GM23338 (cell line): ENCODE data around the gene ZNF557. TPM values are rescaled to one million over a fixed set of nuclear protein-coding genes. Genes with fewer than 3 reads are reported as not detected.

Source experiments
- ATAC-seq: fragments of 200-7000 bp; cut with Tn5 transposase; 3 replicates; pipeline ENCODE4 v1.9.1; 2020
- DNase-seq: peaks from one replicate; pipeline ENCODE4 v3.0.0-alpha.2; 2015; ENCODE audit warnings: low spot score
- H2AFZ ChIP-seq: fragments of 200-600 bp; sonication (generic); 2 replicates; pipeline ENCODE4 v1.8.0; 2016; ENCODE audit warnings: antibody characterized with exemption, mild to moderate bottlenecking, moderate library complexity
- H3F3A ChIP-seq: fragments of 200-600 bp; sonication (generic); replicated peaks from 2 replicates; pipeline ENCODE4 v1.8.0; 2017; ENCODE audit warnings: antibody characterized with exemption, mixed run types, low read depth
- H3K27ac ChIP-seq: fragments of 200-600 bp; sonication (generic); 2 replicates; pipeline ENCODE4 v1.6.1; 2016; ENCODE audit warnings: low read depth
- H3K27me3 ChIP-seq: fragments of 200-600 bp; sonication (generic); 2 replicates; pipeline ENCODE4 v1.8.0; 2016; ENCODE audit warnings: mild to moderate bottlenecking, mixed run types, moderate library complexity; ENCODE audit not compliant: insufficient read depth
- H3K36me3 ChIP-seq: fragments of 200-600 bp; sonication (generic); 2 replicates; pipeline ENCODE4 v1.8.0; 2016; ENCODE audit warnings: mild to moderate bottlenecking; ENCODE audit not compliant: insufficient read depth
- H3K4me1 ChIP-seq: fragments of 200-600 bp; sonication (generic); 2 replicates; pipeline ENCODE4 v1.8.0; 2016; ENCODE audit warnings: mild to moderate bottlenecking, moderate library complexity; ENCODE audit not compliant: insufficient read depth
- H3K4me2 ChIP-seq: fragments of 200-600 bp; sonication (generic); 2 replicates; pipeline ENCODE4 v1.7.1; 2017; ENCODE audit warnings: mixed run types
- H3K4me3 ChIP-seq: fragments of 200-600 bp; sonication (generic); 2 replicates; pipeline ENCODE4 v1.6.1; 2016; ENCODE audit warnings: mixed run types
- H3K79me2 ChIP-seq: fragments of 200-600 bp; sonication (generic); replicated peaks from 2 replicates; pipeline ENCODE4 v1.8.0; 2017; ENCODE audit warnings: mild to moderate bottlenecking; ENCODE audit not compliant: insufficient read depth
- H3K9me2 ChIP-seq: fragments of 200-600 bp; sonication (generic); 2 replicates; pipeline ENCODE4 v1.8.0; 2017; ENCODE audit not compliant: insufficient read depth
- H4K20me1 ChIP-seq: fragments of 200-600 bp; sonication (generic); replicated peaks from 2 replicates; pipeline ENCODE4 v1.8.0; 2017; ENCODE audit warnings: mild to moderate bottlenecking; ENCODE audit not compliant: insufficient read depth
- H3K27ac Mint-ChIP-seq: 2 replicates; pipeline ENCODE4 v1.8.0; 2020; ENCODE audit warnings: inconsistent platforms, mild to moderate bottlenecking, moderate library complexity, mixed read lengths
- H3K27me3 Mint-ChIP-seq: 3 replicates; pipeline ENCODE4 v1.8.0; 2022; ENCODE audit warnings: low read depth, mild to moderate bottlenecking, moderate library complexity, mixed read lengths, inconsistent platforms; ENCODE audit not compliant: insufficient read depth, poor library complexity
- H3K36me3 Mint-ChIP-seq: 3 replicates; pipeline ENCODE4 v1.8.0; 2021; ENCODE audit warnings: low read depth, mild to moderate bottlenecking, inconsistent platforms, moderate library complexity, mixed read lengths
- H3K4me1 Mint-ChIP-seq: 3 replicates; pipeline ENCODE4 v1.8.0; 2020; ENCODE audit warnings: mild to moderate bottlenecking, inconsistent platforms, mixed read lengths
- H3K4me3 Mint-ChIP-seq: 3 replicates; pipeline ENCODE4 v1.8.0; 2021; ENCODE audit warnings: moderate library complexity, mild to moderate bottlenecking, inconsistent platforms, mixed read lengths
- H3K9me3 Mint-ChIP-seq: 3 replicates; pipeline ENCODE4 v1.8.0; 2020; ENCODE audit warnings: moderate library complexity, mild to moderate bottlenecking, inconsistent platforms, mixed read lengths
- CREB1 ChIP-seq: fragments of 250-450 bp; sonication (Bioruptor Pico); IDR thresholded peaks from 2 replicates; pipeline ENCODE4 v1.5.0; 2020; ENCODE audit warnings: low read depth, mild to moderate bottlenecking, moderate library complexity
- EZH2 ChIP-seq: fragments of 200-600 bp; sonication (generic); IDR thresholded peaks from one replicate; pipeline ENCODE4 v1.8.0; 2017; ENCODE audit warnings: antibody characterized with exemption, mild to moderate bottlenecking, low read depth; ENCODE audit not compliant: unreplicated experiment
- EZH2phosphoT487 ChIP-seq: fragments of 200-600 bp; sonication (generic); IDR thresholded peaks from one replicate; pipeline ENCODE4 v1.8.1; 2018; ENCODE audit warnings: antibody characterized with exemption; ENCODE audit not compliant: unreplicated experiment
- JUNB ChIP-seq: IDR thresholded peaks from one replicate; pipeline ENCODE4 v1.6.1; 2016; ENCODE audit warnings: antibody characterized with exemption; ENCODE audit not compliant: unreplicated experiment
- NANOG ChIP-seq: IDR thresholded peaks from 2 replicates; pipeline ENCODE4 v1.6.1; 2016; ENCODE audit warnings: antibody characterized with exemption, borderline replicate concordance
- POLR2AphosphoS5 ChIP-seq: IDR thresholded peaks from 2 replicates; pipeline ENCODE4 v1.6.1; 2016; ENCODE audit warnings: antibody characterized with exemption, low read depth
- STAT1 ChIP-seq: IDR thresholded peaks from one replicate; pipeline ENCODE4 v1.6.1; 2016; ENCODE audit warnings: antibody characterized with exemption; ENCODE audit not compliant: unreplicated experiment
- ZNF114 ChIP-seq: fragments of 250-450 bp; sonication (Bioruptor Pico); IDR thresholded peaks from 2 replicates; pipeline ENCODE4 v1.5.0; 2020; ENCODE audit warnings: mild to moderate bottlenecking, moderate library complexity
- ZNF331 ChIP-seq: fragments of 250-450 bp; sonication (Bioruptor Pico); IDR thresholded peaks from 2 replicates; pipeline ENCODE4 v1.5.0; 2020; ENCODE audit warnings: low read depth, mild to moderate bottlenecking, moderate library complexity
- polyA plus RNA-seq: library from polyadenylated mRNA; unstranded; fragments of >200 nt; fragmentation: Nextera tagmentation; extraction: Ambion mirVana; gene quantifications from 2 replicates; pipeline ENCODE4 v1.2.1, GENCODE V29; 2016
- total RNA-seq: library from RNA; depleted of rRNA; stranded (reverse); fragments of >200 nt; shearing (Covaris generic); gene quantifications from 2 replicates; pipeline ENCODE4 v1.2.3, GENCODE V29; 2014
- TF ChIP-seq, protein P1 (sequence below): fragments of 250-450 bp; sonication (Bioruptor Pico); IDR thresholded peaks from 2 replicates; pipeline ENCODE4 v1.5.0; 2020; ENCODE audit warnings: mild to moderate bottlenecking, moderate library complexity
- TF ChIP-seq, protein P2 (sequence below): IDR thresholded peaks from 2 replicates; pipeline ENCODE4 v1.6.1; 2016; ENCODE audit warnings: antibody characterized with exemption
- TF ChIP-seq, protein P3 (sequence below), 2 experiments: fragments of 200-600 bp in 1 of 2; sonication (generic) in 1 of 2; conservative IDR thresholded peaks; 2 replicates each; pipeline versions ENCODE4 v1.5.1 to v1.6.1; 2016 to 2017; ENCODE audit warnings: antibody characterized with exemption in 2 of 2, low read depth in 2 of 2, mild to moderate bottlenecking in 2 of 2, moderate library complexity in 1 of 2
- TF ChIP-seq, protein P4 (sequence below): IDR thresholded peaks from one replicate; pipeline ENCODE4 v1.6.1; 2018; ENCODE audit warnings: antibody characterized with exemption; ENCODE audit not compliant: unreplicated experiment

The ZNF557 gene
- total and polyA plus RNA-seq, 2 experiments from 2014 or later = 3.7 to 10.3 TPM

DNA sequence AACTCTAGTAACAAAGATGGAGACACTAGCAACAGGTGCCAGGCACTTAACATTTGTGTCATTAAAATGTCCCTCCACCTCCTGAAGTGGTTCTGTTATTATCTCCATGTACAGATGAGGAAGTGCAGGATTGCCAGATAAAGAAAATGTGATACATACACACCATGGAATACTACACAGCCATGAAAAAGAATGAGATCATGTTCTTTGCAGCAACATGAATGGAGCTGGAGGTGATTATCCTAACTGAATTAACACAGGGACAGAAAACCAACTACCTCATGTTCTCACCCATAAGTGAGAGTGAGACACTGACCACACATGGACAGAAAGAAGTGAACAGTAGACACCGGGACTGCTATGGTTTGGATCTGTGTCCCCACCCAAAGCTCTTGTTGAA, 60.5 kb downstream of the ZNF557 start:
- H3K36me3 Mint-ChIP-seq = peaks cover 62% of the 10 kb centered on the region

More for the DNA sequence above, 60.5 kb downstream of the ZNF557 start:
- Mint-ChIP-seq H3K4me3 (no peak overlapping the region), H3K4me1 (no peaks in the 10 kb centered on the region; the same call in 2 of the 3 replicates), H3K27me3 (peaks cover 3% of the 10 kb centered on the region), H3K9me3 (peaks cover 20% of the 10 kb centered on the region), H3K27ac (no peak overlapping the region)
- H3K27me3 ChIP-seq = no peaks in the 10 kb centered on the region
- no peaks in the 10 kb centered on the region for H3F3A ChIP-seq
- no peaks in the 10 kb centered on the region for H3K79me2 ChIP-seq
- H2AFZ ChIP-seq = no peak overlapping the region
- H3K4me2 ChIP-seq = no peak overlapping the region
- H3K4me3 ChIP-seq = no peak overlapping the region
- no peaks in the 10 kb centered on the region for H4K20me1 ChIP-seq
- no peak overlapping the region for H3K27ac ChIP-seq
- H3K36me3 ChIP-seq = peaks cover 26% of the 10 kb centered on the region
- H3K4me1 ChIP-seq = no peaks in the 10 kb centered on the region
- no peak for TF ChIP-seq CREB1 (CRISPR knock-in tag)
- no peak for TF ChIP-seq ZNF331 (CRISPR knock-in tag)
- TF ChIP-seq JUNB = no peak
- no peak for TF ChIP-seq ZNF114 (CRISPR knock-in tag)
- TF ChIP-seq, protein P1, sequence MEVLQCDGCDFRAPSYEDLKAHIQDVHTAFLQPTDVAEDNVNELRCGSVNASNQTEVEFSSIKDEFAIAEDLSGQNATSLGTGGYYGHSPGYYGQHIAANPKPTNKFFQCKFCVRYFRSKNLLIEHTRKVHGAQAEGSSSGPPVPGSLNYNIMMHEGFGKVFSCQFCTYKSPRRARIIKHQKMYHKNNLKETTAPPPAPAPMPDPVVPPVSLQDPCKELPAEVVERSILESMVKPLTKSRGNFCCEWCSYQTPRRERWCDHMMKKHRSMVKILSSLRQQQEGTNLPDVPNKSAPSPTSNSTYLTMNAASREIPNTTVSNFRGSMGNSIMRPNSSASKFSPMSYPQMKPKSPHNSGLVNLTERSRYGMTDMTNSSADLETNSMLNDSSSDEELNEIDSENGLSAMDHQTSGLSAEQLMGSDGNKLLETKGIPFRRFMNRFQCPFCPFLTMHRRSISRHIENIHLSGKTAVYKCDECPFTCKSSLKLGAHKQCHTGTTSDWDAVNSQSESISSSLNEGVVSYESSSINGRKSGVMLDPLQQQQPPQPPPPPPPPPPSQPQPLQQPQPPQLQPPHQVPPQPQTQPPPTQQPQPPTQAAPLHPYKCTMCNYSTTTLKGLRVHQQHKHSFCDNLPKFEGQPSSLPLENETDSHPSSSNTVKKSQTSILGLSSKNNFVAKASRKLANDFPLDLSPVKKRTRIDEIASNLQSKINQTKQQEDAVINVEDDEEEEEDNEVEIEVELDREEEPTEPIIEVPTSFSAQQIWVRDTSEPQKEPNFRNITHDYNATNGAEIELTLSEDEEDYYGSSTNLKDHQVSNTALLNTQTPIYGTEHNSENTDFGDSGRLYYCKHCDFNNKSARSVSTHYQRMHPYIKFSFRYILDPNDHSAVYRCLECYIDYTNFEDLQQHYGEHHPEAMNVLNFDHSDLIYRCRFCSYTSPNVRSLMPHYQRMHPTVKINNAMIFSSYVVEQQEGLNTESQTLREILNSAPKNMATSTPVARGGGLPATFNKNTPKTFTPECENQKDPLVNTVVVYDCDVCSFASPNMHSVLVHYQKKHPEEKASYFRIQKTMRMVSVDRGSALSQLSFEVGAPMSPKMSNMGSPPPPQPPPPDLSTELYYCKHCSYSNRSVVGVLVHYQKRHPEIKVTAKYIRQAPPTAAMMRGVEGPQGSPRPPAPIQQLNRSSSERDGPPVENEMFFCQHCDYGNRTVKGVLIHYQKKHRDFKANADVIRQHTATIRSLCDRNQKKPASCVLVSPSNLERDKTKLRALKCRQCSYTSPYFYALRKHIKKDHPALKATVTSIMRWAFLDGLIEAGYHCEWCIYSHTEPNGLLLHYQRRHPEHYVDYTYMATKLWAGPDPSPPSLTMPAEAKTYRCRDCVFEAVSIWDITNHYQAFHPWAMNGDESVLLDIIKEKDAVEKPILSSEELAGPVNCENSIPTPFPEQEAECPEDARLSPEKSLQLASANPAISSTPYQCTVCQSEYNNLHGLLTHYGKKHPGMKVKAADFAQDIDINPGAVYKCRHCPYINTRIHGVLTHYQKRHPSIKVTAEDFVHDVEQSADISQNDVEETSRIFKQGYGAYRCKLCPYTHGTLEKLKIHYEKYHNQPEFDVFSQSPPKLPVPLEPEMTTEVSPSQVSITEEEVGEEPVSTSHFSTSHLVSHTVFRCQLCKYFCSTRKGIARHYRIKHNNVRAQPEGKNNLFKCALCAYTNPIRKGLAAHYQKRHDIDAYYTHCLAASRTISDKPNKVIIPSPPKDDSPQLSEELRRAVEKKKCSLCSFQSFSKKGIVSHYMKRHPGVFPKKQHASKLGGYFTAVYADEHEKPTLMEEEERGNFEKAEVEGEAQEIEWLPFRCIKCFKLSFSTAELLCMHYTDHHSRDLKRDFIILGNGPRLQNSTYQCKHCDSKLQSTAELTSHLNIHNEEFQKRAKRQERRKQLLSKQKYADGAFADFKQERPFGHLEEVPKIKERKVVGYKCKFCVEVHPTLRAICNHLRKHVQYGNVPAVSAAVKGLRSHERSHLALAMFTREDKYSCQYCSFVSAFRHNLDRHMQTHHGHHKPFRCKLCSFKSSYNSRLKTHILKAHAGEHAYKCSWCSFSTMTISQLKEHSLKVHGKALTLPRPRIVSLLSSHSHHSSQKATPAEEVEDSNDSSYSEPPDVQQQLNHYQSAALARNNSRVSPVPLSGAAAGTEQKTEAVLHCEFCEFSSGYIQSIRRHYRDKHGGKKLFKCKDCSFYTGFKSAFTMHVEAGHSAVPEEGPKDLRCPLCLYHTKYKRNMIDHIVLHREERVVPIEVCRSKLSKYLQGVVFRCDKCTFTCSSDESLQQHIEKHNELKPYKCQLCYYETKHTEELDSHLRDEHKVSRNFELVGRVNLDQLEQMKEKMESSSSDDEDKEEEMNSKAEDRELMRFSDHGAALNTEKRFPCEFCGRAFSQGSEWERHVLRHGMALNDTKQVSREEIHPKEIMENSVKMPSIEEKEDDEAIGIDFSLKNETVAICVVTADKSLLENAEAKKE (CRISPR knock-in tag) = no peak
- TF ChIP-seq NANOG = no peak
- TF ChIP-seq, protein P2, sequence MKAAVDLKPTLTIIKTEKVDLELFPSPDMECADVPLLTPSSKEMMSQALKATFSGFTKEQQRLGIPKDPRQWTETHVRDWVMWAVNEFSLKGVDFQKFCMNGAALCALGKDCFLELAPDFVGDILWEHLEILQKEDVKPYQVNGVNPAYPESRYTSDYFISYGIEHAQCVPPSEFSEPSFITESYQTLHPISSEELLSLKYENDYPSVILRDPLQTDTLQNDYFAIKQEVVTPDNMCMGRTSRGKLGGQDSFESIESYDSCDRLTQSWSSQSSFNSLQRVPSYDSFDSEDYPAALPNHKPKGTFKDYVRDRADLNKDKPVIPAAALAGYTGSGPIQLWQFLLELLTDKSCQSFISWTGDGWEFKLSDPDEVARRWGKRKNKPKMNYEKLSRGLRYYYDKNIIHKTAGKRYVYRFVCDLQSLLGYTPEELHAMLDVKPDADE = no peak
- TF ChIP-seq, protein P3, sequence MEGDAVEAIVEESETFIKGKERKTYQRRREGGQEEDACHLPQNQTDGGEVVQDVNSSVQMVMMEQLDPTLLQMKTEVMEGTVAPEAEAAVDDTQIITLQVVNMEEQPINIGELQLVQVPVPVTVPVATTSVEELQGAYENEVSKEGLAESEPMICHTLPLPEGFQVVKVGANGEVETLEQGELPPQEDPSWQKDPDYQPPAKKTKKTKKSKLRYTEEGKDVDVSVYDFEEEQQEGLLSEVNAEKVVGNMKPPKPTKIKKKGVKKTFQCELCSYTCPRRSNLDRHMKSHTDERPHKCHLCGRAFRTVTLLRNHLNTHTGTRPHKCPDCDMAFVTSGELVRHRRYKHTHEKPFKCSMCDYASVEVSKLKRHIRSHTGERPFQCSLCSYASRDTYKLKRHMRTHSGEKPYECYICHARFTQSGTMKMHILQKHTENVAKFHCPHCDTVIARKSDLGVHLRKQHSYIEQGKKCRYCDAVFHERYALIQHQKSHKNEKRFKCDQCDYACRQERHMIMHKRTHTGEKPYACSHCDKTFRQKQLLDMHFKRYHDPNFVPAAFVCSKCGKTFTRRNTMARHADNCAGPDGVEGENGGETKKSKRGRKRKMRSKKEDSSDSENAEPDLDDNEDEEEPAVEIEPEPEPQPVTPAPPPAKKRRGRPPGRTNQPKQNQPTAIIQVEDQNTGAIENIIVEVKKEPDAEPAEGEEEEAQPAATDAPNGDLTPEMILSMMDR (conservative IDR thresholded peaks at IDR 0.05; ENCODE audit: low read depth in 2 of 2) = no peak
- TF ChIP-seq, protein P4, sequence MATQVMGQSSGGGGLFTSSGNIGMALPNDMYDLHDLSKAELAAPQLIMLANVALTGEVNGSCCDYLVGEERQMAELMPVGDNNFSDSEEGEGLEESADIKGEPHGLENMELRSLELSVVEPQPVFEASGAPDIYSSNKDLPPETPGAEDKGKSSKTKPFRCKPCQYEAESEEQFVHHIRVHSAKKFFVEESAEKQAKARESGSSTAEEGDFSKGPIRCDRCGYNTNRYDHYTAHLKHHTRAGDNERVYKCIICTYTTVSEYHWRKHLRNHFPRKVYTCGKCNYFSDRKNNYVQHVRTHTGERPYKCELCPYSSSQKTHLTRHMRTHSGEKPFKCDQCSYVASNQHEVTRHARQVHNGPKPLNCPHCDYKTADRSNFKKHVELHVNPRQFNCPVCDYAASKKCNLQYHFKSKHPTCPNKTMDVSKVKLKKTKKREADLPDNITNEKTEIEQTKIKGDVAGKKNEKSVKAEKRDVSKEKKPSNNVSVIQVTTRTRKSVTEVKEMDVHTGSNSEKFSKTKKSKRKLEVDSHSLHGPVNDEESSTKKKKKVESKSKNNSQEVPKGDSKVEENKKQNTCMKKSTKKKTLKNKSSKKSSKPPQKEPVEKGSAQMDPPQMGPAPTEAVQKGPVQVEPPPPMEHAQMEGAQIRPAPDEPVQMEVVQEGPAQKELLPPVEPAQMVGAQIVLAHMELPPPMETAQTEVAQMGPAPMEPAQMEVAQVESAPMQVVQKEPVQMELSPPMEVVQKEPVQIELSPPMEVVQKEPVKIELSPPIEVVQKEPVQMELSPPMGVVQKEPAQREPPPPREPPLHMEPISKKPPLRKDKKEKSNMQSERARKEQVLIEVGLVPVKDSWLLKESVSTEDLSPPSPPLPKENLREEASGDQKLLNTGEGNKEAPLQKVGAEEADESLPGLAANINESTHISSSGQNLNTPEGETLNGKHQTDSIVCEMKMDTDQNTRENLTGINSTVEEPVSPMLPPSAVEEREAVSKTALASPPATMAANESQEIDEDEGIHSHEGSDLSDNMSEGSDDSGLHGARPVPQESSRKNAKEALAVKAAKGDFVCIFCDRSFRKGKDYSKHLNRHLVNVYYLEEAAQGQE = no peak
- TF ChIP-seq POLR2AphosphoS5 = no peak
- TF ChIP-seq EZH2phosphoT487 = no peak
- TF ChIP-seq STAT1 = no peak
- TF ChIP-seq EZH2 = no peak
- no peaks in the 10 kb centered on the region for H3K9me2 ChIP-seq
- DNase-seq (no peak), ATAC-seq (no peak)
